GDM1 (cell line): ENCODE measurements around the gene FXYD4.

Experiments used
- DNase-seq: peaks from one replicate; lab custom pipeline; 2025; lab: John Stamatoyannopoulos, UW

The FXYD4 gene

DNA sequence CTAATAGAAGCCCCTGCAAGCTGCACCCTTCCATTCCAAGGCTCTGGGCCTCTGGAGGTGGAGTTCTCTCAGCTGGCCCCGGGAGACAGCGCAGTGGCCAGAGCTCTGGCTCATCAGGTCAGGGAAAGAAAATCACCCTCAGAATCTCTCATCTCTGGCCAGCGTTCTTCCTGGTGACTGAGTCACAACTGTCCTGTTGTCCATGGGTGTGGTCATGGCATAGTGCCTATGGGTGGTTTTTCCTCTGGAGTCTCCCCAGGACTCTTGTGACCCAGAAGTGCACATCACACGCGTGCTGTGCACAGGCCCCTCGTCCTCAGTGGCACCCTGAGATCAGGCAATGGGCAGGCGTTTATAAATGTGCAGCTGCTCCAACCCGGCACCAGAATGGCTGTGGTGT lies 27.4 kb upstream of the FXYD4 start:
- DNase-seq = no peak

DNA sequence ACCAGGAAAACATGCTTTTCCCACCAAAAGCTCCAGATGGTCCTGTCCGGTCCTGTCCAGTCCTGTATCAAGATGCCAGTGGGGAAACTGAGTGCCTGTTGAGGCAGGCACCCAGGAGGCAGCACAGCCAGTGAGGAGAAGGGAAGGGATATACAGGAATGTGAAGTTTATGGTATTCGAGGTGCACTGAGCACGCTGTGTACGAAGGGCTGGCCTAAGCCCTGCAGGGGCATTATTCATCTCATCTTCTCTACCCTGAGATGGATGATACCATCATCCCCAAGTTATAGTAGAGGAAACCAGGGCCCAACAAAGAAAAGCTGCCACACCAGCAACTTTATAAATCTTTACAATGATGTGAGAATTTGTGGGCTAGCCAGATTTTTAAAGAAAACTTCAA lies 23.4 kb upstream of the FXYD4 start:
- DNase-seq = no peak

DNA sequence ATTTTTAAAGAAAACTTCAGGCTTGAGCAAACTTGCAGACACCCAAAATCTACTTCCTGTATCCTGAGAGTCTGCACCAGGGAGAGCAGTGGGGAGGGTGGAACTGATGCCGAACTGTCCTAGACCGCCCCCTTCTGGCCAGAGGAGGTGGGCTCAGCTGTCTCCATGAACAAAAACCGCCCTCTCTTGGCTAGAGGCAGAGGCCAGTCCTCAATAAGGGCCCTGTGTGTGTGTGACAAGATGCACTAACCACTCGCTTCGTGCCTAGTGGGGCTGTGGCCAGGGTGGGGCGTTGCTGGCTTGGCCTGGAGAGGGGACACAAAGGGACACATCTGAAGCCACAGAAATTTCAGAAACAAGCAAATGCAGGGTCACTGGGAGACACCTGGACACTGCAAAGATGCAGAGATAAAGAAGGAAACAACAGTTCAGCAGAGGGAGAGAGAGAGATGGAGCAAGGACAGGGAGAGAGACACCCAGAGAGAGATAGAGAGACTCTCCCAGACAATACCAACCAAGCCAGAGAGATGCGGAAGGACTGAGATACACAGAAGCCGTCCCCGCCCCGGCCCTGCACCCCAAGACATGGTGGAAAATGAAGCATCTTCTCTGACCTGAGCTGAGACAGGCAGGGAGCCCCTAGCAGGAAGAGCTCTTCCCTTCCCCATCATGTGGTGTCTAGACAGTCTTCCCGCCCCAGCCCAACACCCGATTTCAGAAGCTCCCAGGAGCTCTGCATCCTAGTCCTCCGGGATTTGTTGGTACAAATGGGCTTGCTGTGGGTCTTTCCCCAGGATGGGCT lies 22.7 kb upstream of the FXYD4 start:
- DNase-seq = peak; percentile 67

DNA sequence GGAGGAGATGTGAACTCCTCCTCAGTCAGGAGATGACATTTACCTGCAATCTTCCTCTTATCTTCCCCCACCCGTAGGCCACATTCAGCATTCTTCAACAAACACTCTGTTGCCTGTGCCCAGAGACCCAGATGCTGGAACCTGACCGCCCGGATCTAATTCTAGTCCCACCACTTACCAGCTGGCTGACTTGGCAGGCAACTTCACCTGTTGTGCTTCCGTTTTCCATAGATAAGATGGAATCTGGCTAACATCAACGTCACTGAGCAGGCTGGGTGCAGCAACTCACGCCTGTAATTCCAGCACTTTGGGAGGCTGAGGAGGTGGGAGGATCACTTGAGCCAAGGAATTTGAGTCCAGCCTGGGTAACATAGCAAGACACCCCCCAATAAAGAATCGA lies 21.3 kb upstream of the FXYD4 start:
- DNase-seq = no peak

DNA sequence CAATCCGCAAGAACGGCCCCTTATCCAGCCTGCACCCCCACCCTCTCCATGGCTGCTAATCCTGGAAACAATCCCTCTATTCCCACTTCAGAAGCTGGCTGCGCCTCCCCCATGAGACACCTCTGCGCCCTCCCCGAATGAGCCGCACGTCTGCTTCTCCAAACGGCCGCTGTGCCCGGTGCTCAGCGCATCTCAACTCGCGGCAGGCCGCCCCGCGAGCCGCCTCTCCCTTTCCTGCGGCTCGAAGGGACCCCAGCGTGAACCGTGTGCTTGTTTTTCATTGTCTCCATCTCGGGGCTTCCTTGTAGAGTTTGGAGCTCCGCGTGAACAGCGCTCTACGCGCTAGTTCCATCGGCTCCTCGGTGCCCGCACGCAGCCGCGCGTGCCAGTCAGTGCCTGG lies 20.8 kb upstream of the FXYD4 start:
- DNase-seq = no peak

DNA sequence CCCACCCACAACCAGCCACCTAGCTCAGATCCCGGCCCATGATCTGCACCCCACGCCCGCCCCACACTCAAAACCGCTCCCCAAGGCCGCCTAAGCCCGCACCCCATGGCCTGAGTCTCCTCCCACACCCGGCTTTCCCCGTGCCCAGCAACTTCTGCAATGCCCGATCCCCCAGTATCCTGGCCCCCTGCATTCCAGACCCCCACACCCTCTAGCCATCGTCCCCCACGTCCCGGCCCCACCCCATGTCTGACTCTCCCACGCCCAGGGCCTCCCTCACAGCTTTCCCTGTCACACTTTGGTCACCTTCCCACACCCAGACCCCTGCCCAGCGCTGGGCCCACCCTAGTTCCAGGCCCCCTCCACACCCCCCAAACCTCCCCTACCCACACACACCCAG lies 20.1 kb upstream of the FXYD4 start:
- no peak for DNase-seq

DNA sequence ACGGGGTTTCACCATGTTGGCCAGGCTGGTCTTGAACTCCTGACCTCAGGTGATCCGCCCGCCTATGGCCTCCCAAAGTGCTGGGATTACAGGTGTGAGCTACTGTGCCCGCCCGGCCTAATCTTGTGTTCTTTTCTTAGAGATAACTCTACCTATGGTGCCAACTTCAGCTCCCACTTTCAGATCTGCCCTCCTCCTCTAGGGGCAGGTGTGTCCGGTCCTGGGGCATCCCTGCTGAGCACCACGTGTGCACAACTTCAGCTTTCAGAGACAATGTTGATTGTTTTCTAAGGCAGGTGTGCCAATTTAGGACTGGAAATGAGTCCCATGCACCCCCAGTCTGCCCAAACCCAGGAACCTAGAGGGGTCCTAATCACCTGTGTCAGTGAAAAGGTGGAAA lies 18.5 kb upstream of the FXYD4 start:
- DNase-seq = no peak

DNA sequence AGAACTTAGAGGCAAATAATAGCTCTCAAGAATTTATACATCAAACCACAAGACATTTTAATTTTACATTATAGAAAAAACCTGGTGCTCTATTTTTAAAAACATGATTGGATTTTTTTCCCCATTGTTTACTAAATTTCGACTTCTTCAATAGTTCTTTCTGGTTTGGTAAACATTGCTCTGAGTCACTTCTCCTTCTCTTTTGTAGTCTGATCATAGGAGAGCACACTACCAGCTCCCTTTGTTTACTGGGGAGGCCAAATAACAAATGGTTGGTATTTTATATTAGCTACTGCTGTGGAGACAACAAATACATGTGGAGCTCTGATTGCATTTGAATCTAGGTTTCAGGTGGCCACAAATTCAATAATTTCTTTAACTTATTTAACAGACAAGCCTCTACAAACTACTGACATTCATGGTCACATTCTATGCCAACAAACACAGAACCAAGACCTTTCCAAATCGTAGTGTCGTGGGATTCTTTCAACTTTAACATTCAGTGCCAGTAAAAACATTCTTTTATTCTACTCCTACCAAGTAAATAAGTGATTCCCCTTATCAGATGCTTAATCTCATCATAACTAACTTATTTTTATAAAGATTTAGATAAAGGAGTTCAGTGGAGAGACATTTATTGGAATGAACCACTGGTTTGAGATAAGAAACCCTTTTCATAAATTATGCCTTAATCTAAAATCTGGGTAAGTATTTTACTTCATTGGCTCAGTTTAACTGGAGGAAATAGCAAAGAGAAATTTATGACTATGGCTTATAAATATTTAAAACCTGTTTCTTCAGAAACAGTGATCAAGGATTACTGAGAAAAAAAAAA lies 17.7 kb upstream of the FXYD4 start:
- no peak for DNase-seq

DNA sequence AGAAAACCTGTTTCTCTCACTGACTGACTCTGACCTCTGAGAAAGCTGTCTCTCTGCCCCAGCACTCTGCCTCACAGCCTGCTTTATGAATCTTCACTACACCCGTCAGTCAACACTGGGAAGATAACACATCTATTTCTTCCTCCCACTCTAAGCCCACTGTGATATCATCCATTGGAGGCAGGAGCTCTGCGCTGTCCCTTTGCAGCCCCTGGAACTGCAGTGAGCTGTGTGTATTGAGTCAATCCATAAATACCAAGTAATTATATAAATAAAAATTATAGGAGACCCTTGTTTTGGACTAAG lies 17.2 kb upstream of the FXYD4 start:
- DNase-seq = no peak

DNA sequence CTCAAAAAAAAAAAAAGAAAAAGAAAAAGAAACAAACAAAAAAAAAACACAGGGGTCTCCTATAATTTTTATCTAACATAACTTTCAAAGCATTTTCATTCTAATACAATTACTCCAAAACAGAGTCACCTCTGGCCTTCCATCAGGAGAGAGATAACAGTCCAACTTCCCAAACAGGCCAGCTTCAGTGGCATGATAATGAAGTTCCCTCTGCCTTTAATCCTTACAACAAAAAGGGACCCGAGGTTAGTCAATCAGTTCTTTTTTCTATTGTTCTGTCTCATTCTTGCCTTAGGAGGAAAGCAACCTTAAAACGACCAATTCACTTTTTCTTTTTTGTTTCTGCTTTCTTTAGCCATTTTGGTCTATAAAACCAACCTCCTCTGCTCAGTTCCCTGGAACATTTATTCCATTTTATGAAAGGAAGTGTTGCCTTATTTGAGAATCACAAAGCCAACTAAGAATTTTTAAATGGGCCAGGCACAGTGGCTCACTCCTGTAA lies 16.5 kb upstream of the FXYD4 start:
- DNase-seq = no peak

DNA sequence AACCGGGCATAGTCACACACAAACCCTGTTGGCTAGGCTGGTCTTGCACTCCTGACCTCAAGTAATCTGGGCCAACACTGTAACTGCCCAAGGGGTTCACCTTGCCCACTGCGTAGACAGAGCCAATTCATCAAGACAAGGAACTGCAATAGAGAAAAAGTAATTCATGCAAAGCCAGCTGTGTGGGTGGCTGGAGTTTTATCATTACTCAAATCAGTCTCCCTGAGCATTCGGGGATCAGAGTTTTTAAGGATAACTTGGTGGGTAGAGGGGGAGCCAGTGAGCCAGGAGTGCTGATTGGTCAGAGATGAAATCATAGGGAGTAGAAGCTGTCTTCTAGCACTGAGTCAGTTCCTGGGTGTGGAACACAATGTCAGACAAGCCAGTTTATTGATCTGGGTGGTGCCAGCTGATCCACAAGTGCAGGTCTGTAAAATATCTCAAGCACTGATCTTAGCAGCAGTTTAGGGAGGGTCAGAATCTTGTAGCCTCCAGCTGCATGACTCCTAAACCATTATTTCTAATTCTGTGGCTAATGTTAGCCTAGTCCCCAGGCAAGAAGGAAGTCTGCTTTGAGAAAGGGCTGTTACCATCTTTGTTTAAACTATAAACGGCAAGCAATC lies 15.6 kb upstream of the FXYD4 start:
- no peak for DNase-seq

DNA sequence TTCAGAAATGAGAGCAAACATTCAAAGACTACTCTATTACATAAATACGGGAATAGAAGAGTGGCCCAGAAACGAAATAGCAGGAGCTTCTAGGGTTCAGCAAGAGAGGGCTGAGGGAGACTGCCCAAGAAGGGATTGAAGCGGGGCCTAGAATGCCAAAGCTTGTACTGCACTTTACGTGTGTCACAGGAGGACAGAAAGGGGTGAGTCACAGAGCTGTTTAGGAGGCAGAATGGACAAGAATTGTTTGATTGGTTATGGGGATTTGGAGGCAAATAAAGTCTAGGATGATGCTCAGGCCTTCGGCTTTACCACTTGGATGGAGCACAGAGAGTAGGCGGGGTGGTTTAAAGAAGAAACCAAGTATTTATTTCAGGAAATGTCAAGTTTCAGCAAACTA lies 11.3 kb upstream of the FXYD4 start:
- no peak for DNase-seq

DNA sequence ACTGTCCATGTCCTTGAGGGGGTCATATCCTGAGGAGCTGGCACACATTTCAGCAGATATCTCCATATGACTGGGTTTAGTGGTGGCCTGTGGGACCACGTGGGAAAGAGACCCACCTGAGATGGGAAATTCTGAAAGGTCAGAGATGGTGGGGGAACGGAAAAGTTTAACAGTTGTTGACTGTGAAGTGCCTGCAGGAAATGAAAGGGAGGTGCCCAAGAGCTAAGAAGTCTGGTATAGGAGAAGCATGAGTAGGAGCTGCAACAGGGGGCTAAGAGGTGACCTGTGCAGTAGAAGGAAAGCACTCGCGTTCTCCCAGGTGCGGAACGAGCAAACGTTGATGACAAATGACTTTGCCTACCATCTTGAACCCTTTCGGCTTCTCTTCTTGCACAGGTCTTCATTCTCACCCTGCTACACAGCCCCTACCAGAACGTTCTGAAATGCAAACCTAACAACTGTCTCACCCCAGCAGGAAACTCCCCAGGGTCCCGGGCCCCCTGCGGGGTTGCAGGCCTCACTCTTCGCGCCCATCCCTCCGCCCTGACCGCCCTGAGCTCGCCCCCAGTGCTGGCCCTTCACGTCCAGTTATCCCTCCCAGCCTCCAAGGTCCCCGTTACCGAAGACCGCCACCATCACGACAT lies 9.8 kb upstream of the FXYD4 start:
- no peak for DNase-seq

DNA sequence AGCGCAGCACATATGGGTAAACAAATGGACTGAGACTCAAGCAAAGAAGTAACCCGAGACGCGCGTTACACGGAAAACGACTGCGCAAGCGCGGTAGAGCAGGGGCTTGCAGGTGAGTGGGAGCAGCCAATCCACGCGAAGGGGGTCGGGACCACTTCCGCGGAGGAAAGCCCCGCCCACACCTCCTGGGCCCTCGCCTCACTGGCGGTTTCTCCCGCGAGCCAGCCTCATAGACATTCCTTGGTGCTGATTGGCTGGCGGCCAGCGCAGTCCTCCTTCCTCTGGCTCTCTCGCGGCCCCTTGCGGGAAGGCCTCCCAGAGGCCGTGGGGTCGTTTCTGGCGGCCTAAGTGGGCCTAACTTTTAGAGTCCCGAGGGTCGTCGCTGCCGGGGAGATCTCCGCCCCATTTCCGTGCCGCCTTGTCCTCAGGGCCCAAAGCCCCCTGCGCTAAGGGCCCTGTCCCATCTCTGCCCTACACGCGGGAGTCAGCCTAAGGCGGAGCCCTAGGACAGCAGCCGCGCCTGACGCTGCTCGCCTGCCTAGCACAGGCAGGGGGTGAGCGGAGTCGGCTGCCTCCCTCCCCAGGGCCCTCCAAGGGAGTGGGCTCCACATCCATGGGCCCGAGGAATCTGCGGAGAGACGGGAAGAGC lies 9.1 kb upstream of the FXYD4 start:
- no peak for DNase-seq

DNA sequence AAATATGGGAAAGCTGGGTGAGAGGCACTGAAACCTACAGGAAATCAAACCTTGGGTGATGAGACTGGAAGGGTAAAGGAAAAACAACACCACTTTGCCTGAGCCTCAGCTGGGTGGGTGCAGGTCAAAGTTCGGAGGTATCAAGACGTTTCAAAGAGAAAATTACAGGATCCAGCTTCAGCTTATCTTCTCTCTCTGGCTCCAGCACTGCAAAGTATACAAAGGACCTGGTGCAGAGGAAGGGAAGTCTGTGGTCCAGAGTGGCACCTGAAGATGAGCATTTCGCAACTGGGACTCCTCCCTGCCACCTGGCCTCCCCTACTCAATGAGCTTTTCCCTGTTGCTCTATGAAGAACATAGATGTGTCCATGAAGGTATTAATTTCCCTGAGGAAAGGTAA lies 6.4 kb upstream of the FXYD4 start:
- no peak for DNase-seq

DNA sequence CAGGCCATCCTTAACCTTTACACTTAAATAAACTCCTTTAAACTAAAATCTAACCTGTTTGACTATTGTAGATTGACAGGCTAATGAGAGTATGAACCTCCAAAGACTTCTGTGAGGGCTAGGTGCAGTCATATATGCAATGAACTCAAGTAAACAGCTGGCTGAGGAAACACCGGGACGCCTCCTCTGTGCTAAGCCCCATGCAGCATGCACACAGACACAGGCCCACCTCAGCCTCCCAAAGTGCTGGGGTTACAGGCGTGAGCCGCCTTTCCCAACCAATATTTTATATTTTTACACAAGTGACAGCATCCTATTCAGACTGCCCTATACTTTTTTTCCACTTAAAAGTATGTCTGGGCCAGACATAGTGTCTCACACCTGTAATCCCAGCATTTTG lies 1.5 kb upstream of the FXYD4 start:
- DNase-seq = no peak

DNA sequence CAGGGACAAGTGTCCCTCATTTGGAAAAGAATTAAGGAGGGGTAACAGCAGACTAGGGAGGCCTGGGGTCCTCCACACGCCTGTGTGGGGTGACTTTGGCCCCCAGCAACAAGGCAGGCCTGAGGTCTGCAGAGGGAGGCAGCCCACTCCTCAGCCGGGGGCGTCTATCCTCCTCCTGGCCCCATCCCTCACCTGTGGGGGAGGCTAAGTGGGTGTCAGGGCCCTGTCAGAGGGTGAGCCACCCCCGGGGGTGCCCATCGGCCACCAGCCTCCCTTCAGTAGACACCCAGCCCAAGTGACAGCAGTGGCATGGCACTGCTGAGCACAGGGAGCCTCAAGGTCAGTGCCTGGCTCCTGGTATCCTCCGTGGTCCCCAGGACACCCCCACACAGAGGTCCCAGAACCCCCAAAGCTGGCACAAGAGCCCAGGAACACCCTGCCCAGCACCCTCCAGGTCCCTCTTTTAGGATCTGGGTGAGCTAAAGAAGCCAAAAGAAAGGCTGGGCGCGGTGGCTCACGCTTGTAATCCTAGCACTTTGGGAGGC lies 693 bp upstream of the FXYD4 start:
- no peak for DNase-seq

DNA sequence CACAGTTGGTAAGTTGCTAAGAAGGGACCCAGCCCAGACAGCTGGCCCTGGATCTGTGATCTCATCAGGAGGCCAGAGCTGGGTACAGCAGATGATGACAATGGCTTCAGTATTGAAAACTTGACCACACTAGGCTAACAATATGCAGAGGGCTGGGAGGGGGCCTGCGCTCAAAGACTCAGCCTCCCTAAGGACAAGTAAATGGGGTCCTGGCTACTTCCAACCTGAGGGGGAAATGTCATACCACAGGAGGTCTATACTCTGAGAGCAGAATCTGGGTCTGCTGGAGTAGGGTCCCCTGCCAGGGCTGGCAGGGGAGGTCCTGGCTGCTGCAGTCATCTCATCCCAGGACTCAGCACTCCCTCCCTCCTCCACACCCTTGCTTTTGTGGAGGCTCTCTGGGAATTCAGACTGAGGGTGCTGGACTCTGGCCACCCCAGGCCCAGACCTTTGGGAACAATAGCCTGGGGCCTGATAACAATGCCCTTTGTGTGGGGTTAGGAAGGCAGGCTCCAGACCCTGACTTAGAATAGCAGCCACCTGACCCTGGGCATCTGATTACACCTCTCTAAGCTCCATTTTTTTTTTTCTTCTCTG lies 1.4 kb downstream of the FXYD4 start:
- DNase-seq = no peak

DNA sequence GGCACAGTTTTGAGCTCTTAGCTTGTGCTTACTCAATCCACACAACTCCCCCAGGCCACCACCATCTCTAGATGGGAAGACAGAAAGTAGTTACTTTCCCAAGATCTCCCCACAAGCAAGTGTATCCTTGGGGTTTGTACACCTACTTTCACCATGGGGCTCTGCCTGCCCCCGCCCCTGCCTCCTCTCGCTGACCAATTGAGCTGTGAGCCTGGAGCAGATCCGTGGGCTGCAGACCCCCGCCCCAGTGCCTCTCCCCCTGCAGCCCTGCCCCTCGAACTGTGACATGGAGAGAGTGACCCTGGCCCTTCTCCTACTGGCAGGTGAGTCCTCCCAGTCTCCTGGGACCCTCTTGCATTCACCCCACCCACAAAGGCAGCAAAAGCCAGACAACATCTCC lies 2.0 kb downstream of the FXYD4 start:
- no peak for DNase-seq

DNA sequence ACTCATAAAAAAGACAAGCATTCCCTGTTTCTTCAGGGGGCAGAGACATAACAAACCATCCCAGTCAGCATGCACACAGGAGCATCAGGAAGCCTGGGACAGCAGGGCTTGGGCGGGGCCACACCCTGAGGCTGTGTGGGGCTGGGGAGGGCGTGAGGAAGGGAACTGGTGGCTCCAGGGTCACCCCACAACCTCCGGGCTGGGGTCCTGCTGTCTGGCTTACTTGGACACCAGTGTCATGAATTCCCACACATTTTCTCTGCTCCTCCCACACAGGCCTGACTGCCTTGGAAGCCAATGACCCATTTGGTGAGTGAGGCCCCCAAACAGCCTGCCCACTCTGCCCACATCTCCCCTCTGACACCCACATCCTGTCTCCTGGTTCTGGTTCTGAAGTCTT lies 2.8 kb downstream of the FXYD4 start:
- DNase-seq = no peak

DNA sequence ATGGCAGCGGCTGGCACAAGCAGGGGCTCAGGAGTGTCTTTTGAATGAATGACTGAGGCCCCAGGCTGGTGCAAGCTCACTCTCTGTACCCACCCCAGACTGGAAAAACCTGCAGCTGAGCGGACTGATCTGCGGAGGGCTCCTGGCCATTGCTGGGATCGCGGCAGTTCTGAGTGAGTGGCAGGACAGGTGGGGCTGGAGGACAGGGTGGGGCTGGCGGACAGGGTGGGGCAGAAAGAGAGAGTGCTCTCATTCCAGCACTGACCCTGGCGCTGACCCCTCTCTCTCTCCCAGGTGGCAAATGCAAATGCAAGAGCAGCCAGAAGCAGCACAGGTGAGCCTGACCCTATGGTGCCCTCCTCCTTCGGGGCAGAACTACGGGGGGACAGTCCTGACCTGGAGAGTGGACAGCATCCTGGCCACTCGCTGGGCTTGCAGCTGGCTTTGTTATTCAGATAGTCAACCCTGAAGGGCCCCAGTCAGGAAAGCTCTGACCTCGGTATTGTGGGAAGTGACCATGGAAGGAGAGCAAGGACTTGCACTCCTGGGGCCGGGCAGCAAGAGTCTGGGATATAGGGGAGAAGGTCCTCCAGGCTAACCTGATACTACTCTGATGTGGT lies 4.1 kb downstream of the FXYD4 start:
- DNase-seq = no peak
